Stimulated activated CD8-positive, alpha-beta memory T cell treated with anti-CD3 and anti-CD28 coated beads, Interleukin-4, amount 100 ng/mL, for 1 hour (primary cell): ENCODE data around the gene HTR2A.

Source experiments
- DNase-seq, 2 donors: peaks; one replicate each; pipeline ENCODE4 v3.0.0-alpha.2; 2020; ENCODE audit warnings: low read depth in 2 of 2, low spot score in 1 of 2

Gene HTR2A

GRCh38 chr13:46896341-46897137, at the start of gene HTR2A:
TSS of gene HTR2A (minus strand) at chr13:46897053. CDS start at chr13:46895906, 1,147 bp downstream.
- no peak for DNase-seq

- DNase-seq, result no peak
Observed at GRCh38 chr13:46936525-46936924, 39.7 kb upstream of the HTR2A start.

DNA sequence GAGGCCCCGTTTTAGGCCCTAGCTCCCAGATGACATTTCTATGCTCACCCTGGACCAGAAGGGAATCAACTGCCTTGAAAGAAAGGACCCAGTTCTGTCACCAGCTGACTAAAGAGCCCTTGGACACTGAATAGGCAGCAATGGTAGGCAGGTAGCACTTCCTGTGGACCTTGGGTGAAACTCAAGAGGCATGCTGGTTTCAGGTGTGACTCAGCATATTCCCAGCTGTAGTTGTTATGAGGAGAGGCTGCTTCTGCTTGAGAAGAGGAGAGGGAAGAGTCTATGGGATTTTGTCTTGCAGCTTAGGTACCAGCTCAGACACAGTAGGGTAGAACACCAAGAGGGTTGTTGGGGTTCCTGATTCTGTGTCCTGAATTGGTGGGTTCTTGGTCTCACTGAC, 37.9 kb upstream of the HTR2A start:
- DNase-seq, result no peak

GRCh38 chr13:46926916-46927590, 30.2 kb upstream of the HTR2A start:
- no peak for DNase-seq

GRCh38 chr13:46925486-46925885, 28.6 kb upstream of the HTR2A start:
- no peak for DNase-seq

- no peak for DNase-seq
Observed at GRCh38 chr13:46914341-46914740, 17.5 kb upstream of the HTR2A start.

- DNase-seq, result no peak
Observed at GRCh38 chr13:46913757-46914156, 16.9 kb upstream of the HTR2A start.

DNA sequence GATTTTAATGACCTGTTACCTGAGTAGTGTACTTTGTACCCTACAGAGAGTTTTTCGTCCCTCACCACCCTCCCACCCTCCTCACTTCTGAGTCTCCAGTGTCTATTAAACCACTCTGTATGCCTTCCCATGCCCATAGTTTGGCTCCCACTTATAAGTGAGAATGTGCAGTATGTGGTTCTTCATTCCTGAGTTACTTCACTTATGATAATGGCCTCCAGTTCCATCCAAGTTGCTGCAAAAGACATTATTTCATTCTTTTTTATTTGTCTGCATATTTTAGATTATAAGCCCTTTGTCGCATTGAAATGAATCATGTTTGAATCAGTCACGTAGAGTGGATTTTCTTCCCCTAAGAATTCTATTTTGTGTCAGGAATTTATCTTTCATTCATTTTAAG, 12.2 kb upstream of the HTR2A start:
- no peak for DNase-seq

DNA sequence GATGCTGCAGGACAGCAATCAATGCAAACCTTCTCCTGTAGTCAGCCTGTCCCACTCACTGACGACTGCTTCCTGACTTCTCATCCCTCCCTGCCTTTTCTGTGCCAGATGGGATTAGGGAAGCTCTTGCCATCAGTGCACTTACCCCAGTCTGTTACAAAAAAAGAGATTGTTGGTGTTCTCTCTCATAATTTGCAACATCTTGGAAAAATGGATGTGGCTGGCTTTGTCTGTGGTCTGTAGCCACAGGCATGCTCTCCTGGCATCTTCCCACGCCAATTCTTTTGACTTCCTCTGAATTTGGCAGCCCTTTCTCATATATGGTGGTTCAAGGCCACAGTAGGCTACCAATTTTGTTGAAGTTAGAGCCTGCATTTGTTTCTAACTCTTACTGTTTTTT, 11.6 kb upstream of the HTR2A start:
- DNase-seq, result no peak

GRCh38 chr13:46906405-46906804, 9.6 kb upstream of the HTR2A start:
- DNase-seq, result no peak

DNA sequence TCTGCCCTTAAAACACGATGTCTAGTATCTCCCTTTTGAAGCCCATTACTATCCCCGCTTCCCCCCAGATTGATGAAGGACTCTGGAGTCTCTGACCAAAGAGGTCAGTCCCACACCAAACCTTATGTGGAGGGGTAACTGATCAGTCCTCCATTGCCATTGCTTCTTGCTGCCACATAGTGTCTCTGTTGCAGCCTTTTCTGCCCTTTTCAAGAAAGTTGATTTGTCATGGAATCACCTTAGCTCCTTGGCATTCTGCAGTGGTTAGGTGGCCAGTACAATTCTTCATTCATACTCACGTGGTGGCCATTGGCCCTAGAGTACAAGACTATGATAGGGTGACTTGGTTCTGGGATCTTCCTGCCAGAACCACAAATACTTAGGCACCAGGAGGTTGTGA, 8.4 kb upstream of the HTR2A start:
- DNase-seq, result no peak

DNA sequence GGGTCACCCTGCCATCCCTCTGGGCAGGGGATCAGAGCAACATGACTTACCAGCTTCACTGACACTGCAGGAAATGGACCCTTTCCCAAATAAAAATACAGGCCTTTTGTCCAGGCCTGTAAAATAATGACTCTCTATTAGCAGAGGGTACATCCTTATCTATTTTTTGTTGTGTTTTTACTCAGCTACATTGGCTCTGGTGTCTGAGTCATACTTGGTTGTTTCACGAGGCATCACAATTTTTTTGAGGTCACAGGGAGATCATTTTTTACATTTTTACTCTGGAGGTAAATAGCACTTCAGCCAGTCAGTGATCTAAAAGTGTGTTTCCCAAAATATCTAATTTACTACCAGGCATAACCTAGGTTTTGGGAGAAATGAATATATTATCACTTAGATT, 6.9 kb upstream of the HTR2A start:
- DNase-seq, result no peak

DNA sequence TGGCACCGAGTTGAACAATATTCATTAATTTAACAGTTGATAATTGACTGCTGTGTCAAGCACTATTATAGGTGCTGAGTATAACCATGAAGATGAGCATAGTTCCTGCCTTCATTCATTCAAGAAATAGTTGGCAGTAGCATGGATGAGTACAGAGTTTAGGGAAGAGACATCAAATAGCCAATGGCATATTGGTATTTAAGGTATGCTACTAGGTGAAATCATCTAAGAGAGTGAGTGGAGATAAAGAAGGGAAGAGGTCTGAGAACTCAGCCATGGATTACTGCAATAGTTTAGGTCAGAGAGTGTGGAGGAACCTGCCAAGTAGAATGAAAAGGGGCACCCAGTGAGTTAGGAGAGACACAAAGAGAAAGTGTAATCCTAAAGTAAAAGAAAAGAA, 4.9 kb upstream of the HTR2A start:
- no peak for DNase-seq

- DNase-seq, result no peak
Observed at GRCh38 chr13:46899801-46900200, 2.9 kb upstream of the HTR2A start.

- no peak for DNase-seq
Observed at GRCh38 chr13:46895381-46895780, 1.5 kb downstream of the HTR2A start.

DNA sequence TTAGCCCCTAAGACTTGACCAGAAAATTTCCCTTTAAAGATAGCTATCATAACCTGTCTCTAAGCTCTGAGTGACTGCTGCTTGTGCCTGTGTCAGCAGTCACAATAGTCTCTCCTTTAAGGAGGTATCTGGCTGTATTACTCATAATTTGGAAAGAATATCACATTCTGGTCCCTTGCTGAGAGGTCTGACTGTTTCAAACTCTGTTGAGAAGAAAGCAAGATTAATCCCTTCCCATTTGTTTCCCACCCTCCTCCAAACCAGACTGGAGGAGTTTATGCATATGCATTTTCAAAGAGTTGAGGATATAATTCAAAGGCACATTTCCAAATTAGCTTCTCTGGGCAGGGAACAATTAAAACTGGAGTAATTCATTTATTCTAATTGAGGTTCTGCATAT, 2.3 kb downstream of the HTR2A start:
- DNase-seq, result no peak

- DNase-seq, result peak; percentile 16 to 32
Observed at GRCh38 chr13:46893798-46894560, 2.9 kb downstream of the HTR2A start.

DNA sequence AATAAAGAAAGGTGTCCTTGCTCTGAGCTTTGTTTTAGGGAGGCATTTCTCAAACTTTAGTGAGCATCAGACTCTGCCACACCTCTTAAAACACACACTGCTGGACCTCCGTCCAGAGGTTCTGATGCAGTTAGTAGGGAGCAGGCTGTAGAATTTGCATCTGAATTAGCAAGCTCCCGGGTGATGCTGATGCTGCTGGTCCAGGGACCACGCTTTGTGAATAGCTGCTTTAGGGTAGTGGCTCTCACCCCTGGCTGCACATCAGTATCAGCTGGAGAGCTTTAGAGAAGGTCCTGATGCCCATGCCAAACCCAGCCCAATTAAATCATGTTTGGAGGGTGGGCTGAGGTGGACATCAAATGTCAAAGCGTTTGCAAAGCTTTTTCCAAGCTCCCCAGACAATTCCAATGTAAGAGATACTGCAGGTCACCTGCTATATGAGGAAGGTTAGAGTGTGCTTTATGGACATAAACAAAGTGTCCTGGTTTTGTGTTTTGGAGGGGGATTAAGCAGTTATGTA, 3.6 kb downstream of the HTR2A start:
- DNase-seq, result no peak

DNA sequence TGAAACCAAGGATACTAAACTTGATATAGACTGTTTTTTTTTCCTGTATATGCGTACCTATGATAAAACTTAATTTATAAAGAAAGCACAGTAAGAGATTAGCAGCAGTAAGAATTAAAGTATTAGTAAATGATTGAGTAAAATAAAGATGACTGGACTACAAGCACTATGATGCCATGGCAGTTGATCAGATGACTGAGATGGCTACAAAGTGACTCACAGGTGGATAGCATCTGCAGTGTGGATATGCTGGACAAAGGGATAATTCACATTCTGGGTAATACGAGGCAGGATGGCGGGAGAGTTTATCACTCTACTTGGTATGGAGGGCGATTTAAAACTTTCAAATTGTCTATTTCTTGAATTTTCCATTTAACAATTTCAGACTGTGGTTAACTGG, 11.8 kb downstream of the HTR2A start:
- no peak for DNase-seq

DNA sequence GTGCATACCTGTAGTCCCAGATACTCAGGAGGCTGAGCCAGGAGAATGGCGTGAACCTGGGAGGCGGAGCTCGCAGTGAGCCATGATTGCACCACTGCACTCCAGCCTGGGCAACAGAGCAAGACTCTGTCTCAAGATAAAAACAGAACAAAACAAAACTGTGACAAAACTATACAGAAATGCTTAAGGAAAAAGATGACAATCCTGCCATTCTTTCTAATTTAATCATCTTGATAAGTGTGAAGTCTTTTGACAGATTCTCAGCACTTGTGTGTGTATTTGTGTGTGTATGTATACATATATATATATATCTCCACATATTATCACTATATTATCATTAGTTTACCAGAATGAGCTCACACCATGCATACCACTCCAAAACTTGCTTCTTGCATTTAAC, 12.3 kb downstream of the HTR2A start:
- DNase-seq, result no peak

- no peak for DNase-seq
Observed at GRCh38 chr13:46881621-46882020, 15.2 kb downstream of the HTR2A start.

DNA sequence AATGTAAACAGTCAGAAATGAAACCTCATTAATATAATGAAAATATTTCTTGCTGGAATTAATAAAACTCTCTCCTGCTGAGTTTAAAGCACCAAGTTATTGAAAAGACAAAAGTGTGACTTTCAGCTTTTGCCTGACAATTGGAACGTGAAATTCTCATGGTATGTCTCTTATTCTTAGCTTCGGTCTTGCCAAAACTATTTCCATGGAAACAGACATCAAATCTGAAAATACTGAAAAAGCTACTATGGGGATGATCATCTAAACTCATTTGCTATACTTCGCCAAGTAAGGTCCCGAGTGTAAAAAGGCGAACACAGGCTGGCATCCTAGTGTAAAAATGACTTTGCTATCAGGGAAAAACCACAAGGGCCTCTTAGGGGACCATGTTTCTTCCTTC, 22.8 kb downstream of the HTR2A start:
- DNase-seq, result no peak
